NT2/D1 (cell line): ENCODE measurements around the gene MAP2K2.

ENCODE experiments used
- SUZ12 ChIP-seq: IDR thresholded peaks from 2 replicates; pipeline ENCODE4 v1.6.1; 2011; ENCODE audit not compliant: insufficient read length, insufficient read depth; ENCODE audit errors: extremely low read depth
- YY1 ChIP-seq: IDR thresholded peaks from 2 replicates; pipeline ENCODE4 v1.6.1; 2011; ENCODE audit not compliant: insufficient read length, insufficient read depth
- ZNF274 ChIP-seq: IDR thresholded peaks from 2 replicates; pipeline ENCODE4 v1.6.1; 2011; ENCODE audit warnings: mild to moderate bottlenecking, low read depth, low read length

DNA sequence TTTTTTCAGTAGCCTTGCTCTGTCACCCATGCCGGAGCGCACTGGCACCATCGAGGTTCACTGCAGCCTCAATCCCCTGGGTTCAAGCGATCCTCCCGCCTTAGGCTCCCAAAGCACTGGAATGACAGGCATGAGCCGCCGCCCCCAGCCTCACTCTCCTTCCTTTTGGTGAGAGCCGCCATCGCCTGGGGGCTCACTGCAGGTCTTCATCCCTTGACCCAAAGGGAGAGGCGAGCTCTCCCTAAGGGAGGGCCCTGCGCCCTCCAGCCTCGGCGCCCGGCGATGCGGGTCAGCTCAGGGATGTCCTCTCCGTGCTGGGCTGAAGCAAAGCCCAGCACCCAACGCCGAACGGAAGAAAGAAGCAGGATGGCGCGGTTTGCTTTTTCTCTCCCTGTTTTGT is 34.0 kb downstream of the MAP2K2 start:
- TF ChIP-seq YY1 (no peak), ZNF274 (no peak), SUZ12 (no peak)
